Measurements from ENCODE around the gene CHERP.

The CHERP gene

GRCh38 chr19:16470911-16471811 lies 71.1 kb downstream of the CHERP start:
- peaks cover 8% of the 10 kb centered on the region for H3K36me3 Mint-ChIP-seq (ENCODE audit: low read depth)
- H3K4me1 Mint-ChIP-seq: peaks cover 45% of the 10 kb centered on the region
- H3K27me3 Mint-ChIP-seq (ENCODE audit: low read depth, poor library complexity): peaks cover 24% of the 10 kb centered on the region
- no peak for TF ChIP-seq CTCF (IDR thresholded peaks at IDR 0.05)
- peak overlapping the region; percentile 93 for H3K4me3 Mint-ChIP-seq
- no peak for DNase-seq
- H3K9me3 Mint-ChIP-seq: peaks cover 16% of the 10 kb centered on the region
- H3K27ac Mint-ChIP-seq: no peak overlapping the region

GRCh38 chr19:16470541-16470910 lies 71.7 kb downstream of the CHERP start:
- DNase-seq: no peak
- Mint-ChIP-seq H3K27me3 (ENCODE audit: low read depth, poor library complexity) (peaks cover 24% of the 10 kb centered on the region), H3K27ac (no peak overlapping the region), H3K4me3 (peak overlapping the region; percentile 93), H3K36me3 (ENCODE audit: low read depth) (peaks cover 12% of the 10 kb centered on the region), H3K4me1 (peaks cover 51% of the 10 kb centered on the region), H3K9me3 (peaks cover 16% of the 10 kb centered on the region)
- no peak for TF ChIP-seq CTCF (IDR thresholded peaks at IDR 0.05)

Measured in nephron progenitor cell (in vitro differentiated cells).